ENCODE results near the gene SMIM15. TPM values are rescaled to one million over a fixed set of nuclear protein-coding genes. Genes with fewer than 3 reads are reported as not detected.

The SMIM15 gene
- total RNA-seq, 2 experiments from 2014 or later = 16.5 to 18.2 TPM

GRCh38 chr5:61115968-61116367, 46.3 kb downstream of the SMIM15 start:
- peaks cover 31% of the 10 kb centered on the region for H3K36me3 Mint-ChIP-seq (ENCODE audit: low read depth)
- CTCF ChIA-PET = no interaction called here
- no peaks in the 10 kb centered on the region for H3K4me1 Mint-ChIP-seq (ENCODE audit: low read depth)
- TF ChIP-seq CTCF (IDR thresholded peaks at IDR 0.05) = no peak
- H3K27ac Mint-ChIP-seq = no peak overlapping the region
- no peak for DNase-seq
- Histone ChIP-seq H3K9me3 (ENCODE audit: control insufficient read depth in 1 of 2, insufficient read depth in 1 of 2, low read length in 2 of 2) (no peaks in the 10 kb centered on the region), H3K36me3 (ENCODE audit: insufficient read depth, low read length) (no peaks in the 10 kb centered on the region), H3K4me3 (ENCODE audit: low read length) (no peak overlapping the region), H3K27ac (ENCODE audit: low read depth in 1 of 2, low read length in 2 of 2) (no peak overlapping the region), H3K27me3 (ENCODE audit: control insufficient read depth in 1 of 2, insufficient read depth in 2 of 2, low read length in 2 of 2) (no peaks in the 10 kb centered on the region), H3K4me1 (ENCODE audit: insufficient read depth, low read length) (no peaks in the 10 kb centered on the region)
- no peak overlapping the region for H3K4me3 Mint-ChIP-seq
- peaks cover 5% of the 10 kb centered on the region for H3K9me3 Mint-ChIP-seq
- POLR2A ChIA-PET = no interaction called here
- H3K27me3 Mint-ChIP-seq = no peaks in the 10 kb centered on the region
- intact Hi-C loops (cut with DNase I, micrococcal nuclease) = no loop called here
- no peak for ATAC-seq (ENCODE audit: poor library complexity)

- Mint-ChIP-seq H3K4me3 (no peak overlapping the region), H3K9me3 (peaks cover 7% of the 10 kb centered on the region), H3K27me3 (no peaks in the 10 kb centered on the region), H3K4me1 (ENCODE audit: low read depth) (no peaks in the 10 kb centered on the region), H3K36me3 (ENCODE audit: low read depth) (peaks cover 43% of the 10 kb centered on the region), H3K27ac (no peak overlapping the region)
- ChIA-PET POLR2A (no interaction called here), CTCF (no interaction called here)
- H3K9me3 ChIP-seq (ENCODE audit: control insufficient read depth in 1 of 2, insufficient read depth in 1 of 2, low read length in 2 of 2) = no peaks in the 10 kb centered on the region
- no peak for ATAC-seq (ENCODE audit: poor library complexity)
- no peaks in the 10 kb centered on the region for H3K4me1 ChIP-seq (ENCODE audit: insufficient read depth, low read length)
- no peak overlapping the region for H3K4me3 ChIP-seq (ENCODE audit: low read length)
- no peak for DNase-seq
- H3K27me3 ChIP-seq (ENCODE audit: control insufficient read depth in 1 of 2, insufficient read depth in 2 of 2, low read length in 2 of 2) = no peaks in the 10 kb centered on the region
- intact Hi-C loops (cut with DNase I, micrococcal nuclease) = no loop called here
- no peak for TF ChIP-seq CTCF (IDR thresholded peaks at IDR 0.05)
- H3K27ac ChIP-seq (ENCODE audit: low read depth in 1 of 2, low read length in 2 of 2) = no peak overlapping the region
- H3K36me3 ChIP-seq (ENCODE audit: insufficient read depth, low read length) = no peaks in the 10 kb centered on the region
Measured at GRCh38 chr5:61114441-61114840, 47.8 kb downstream of the SMIM15 start.

Other genes starting within 250 kb of the SMIM15 start
- gene ERCC8, start 217.4 kb downstream of the SMIM15 start, total RNA-seq = 1 to 10 TPM; 2.6 to 3.7 TPM
- 1 to 10 TPM; 8.1 to 8.8 TPM for gene NDUFAF2, start 217.3 kb downstream of the SMIM15 start, total RNA-seq
- 1 to 10 TPM; 4.1 TPM for gene ZSWIM6, start 169.8 kb upstream of the SMIM15 start, total RNA-seq